Heart left ventricle (tissue), 16 donors: Measurements from ENCODE around the gene IL17RC. TPM values are rescaled to one million over a fixed set of nuclear protein-coding genes. Genes with fewer than 3 reads are reported as not detected.

Experiments used
- ATAC-seq, 4 donors: fragments of 200-7000 bp; cut with Tn5 transposase; one replicate each; pipeline ENCODE4 v1.9.1; 2020 to 2022; ENCODE audit warnings: moderate library complexity in 4 of 4, mild to moderate bottlenecking in 3 of 4, moderate number of reproducible peaks in 1 of 4
- DNase-seq, 5 donors: peaks; one replicate each; pipeline ENCODE4 v3.0.0-alpha.2; 2020
- H3K27ac ChIP-seq, 12 donors: fragments of 200-600 bp; sonication (generic) in 4 of 12; one replicate each; pipeline versions ENCODE4 v1.5.0 to v1.8.0; 2016 to 2022; ENCODE audit warnings: mild to moderate bottlenecking in 2 of 12
- H3K27me3 ChIP-seq, 9 donors: fragments of 200-600 bp; sonication (generic) in 2 of 9; one replicate each; pipeline versions ENCODE4 v1.5.1 to v1.8.0; 2016 to 2022; ENCODE audit warnings: mild to moderate bottlenecking in 3 of 9
- H3K36me3 ChIP-seq, 9 donors: fragments of 200-600 bp; sonication (generic) in 2 of 9; one replicate each; pipeline versions ENCODE4 v1.5.0 to v1.8.0; 2018 to 2022; ENCODE audit warnings: mild to moderate bottlenecking in 2 of 9
- H3K4me1 ChIP-seq, 12 donors: fragments of 200-600 bp; sonication (generic) in 4 of 12; one replicate each; pipeline versions ENCODE4 v1.5.0 to v1.8.0; 2016 to 2022; ENCODE audit warnings: mild to moderate bottlenecking in 3 of 12
- H3K4me3 ChIP-seq, 12 donors: fragments of 200-600 bp; sonication (generic) in 4 of 12; one replicate each; pipeline versions ENCODE4 v1.5.0 to v1.8.0; 2017 to 2022; ENCODE audit warnings: mild to moderate bottlenecking in 9 of 12, moderate library complexity in 4 of 12
- H3K9me3 ChIP-seq, 12 donors: fragments of 200-600 bp; sonication (generic) in 4 of 12; one replicate each; pipeline versions ENCODE4 v1.5.0 to v1.8.0; 2016 to 2022; ENCODE audit warnings: mild to moderate bottlenecking in 1 of 12
- POLR2A ChIP-seq, 2 donors: fragments of 450-650 bp; IDR thresholded peaks; one replicate each; pipeline ENCODE4 v1.6.1; 2017; ENCODE audit warnings: antibody characterized with exemption in 2 of 2, mild to moderate bottlenecking in 2 of 2, moderate library complexity in 2 of 2
- WGBS, 4 donors: extraction: QIAGEN DNeasy Blood & Tissue Kit in 2 of 4; methylation state at CpG; one replicate each; pipeline versions ENCODE4 v1.1.5 to v1.1.7; 2013 to 2018; 5-methylcytosine and 5-hydroxymethylcytosine counted together
- intact Hi-C, 10 donors: fragments of 100-400 bp; cut with DNase I; formaldehyde crosslinking; loops; one replicate each; pipeline versions ENCODE4 v1.11.1 to v1.14.2; 2022
- polyA plus RNA-seq, 2 donors: library from polyadenylated mRNA; stranded (reverse); fragments of 200-250 nt; gene quantifications; one replicate each; pipeline ENCODE4 v1.2.3, GENCODE V29; 2013
- total RNA-seq, 9 donors: library from RNA; depleted of rRNA in 2 of 9; stranded (reverse); fragments of >200 nt in 2 of 9; fragmentation: NEBNext Ultra II Directional in 3 of 9; extraction: Animal tissue kit (Norgen Biotek cat#: 25700) in 3 of 9; gene quantifications; one replicate each; pipeline versions ENCODE4 v1.1.0 to v1.2.4, GENCODE V29; 2016 to 2023
- TF ChIP-seq, protein P1 (sequence below), 12 donors: fragments of 200-600 bp; sonication (generic) in 4 of 12; IDR thresholded peaks; one replicate each; pipeline versions ENCODE4 v1.5.0 to v1.8.0; 2018 to 2022; ENCODE audit warnings: antibody characterized with exemption in 12 of 12, mild to moderate bottlenecking in 5 of 12
- donor health status: ischemic (EF 13 %, LVEDD 7.1; RV severe dilation, severe dysfunction).
- donor health status: healthy with polysubstance abuse.
- donor health status: DM: no; HTN: yes; CAD: no.
- donor health status: DM: no; HTN: no; CAD: no.
- donor health status: ischemic (EF 25% LVEDD 6.9; RV normal size, moderate dysfunction).
- donor health status: ischemic (EF 25% LVEDD 5.7; RV mildly dilated, moderate dysfunction).
- donor health status: healthy.
- donor health status: DM: yes; HTN: yes; CAD: no.
- donor health status: ischemic (EF 35%, LVEDD 5.7; RV mildly dilated, moderate dysfunction).
- donor health status: nonischemic (EF 11% LVEDD 7.7; RV severe dilation, severe dysfunction).
- donor health status: DM: yes; HTN: yes; CAD: no.
- donor health status: PGD.
- donor health status: ischemic (EF 29% LVEDD 5.4; RV normal size, mild dysfunction).
- donor health status: nonischemic (EF 23%, LVEDD 6.1; RV moderate dilation, normal function).

The IL17RC gene
- total and polyA plus RNA-seq, 11 donors, result 20.6 to 45.3 (median 30.9) TPM

DNA sequence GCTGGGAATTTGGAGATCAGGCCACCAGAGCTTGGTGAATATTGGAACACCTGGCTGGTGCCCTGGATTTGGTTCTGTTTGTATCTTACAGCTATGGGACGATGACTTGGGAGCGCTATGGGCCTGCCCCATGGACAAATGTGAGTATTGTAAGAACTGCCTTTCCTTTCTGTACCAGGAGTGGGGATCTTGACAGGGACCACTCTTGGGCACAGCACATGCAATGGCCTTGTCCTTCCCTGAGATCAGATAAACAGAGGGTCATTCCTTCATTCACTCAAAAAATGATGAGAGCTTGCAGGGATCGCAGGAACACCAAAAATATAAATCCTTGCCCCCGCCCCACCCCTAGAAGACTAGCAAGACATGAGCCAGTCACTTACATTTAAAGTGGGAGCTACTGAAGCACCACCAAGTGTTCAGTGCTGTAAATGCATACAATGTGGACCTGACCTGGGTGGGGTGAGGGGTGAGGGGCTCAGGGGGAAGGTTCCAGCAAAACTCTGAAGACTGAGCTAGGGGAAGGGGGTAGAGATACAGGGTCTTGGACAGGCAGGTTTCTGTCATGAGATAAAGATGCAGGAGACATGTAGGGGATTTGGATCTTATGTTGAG is 14.0 kb downstream of the IL17RC start:
- 94 to 97% (median 96%) methylated on average over 4 of the region's 4 CpGs for WGBS, 4 donors
- Histone ChIP-seq H3K36me3 (peaks cover 0 to 50% (median 31%) of the 10 kb centered on the region in 9 donors), H3K4me1 (peaks cover 7 to 34% (median 23%) of the 10 kb centered on the region in 12 donors), H3K4me3 (no peak overlapping the region), H3K9me3 (no peaks in the 10 kb centered on the region), H3K27ac (no peak overlapping the region), H3K27me3 (no peaks in the 10 kb centered on the region)
- TF ChIP-seq POLR2A (IDR thresholded peaks at IDR 0.05), result no peak
- TF ChIP-seq, protein P1, sequence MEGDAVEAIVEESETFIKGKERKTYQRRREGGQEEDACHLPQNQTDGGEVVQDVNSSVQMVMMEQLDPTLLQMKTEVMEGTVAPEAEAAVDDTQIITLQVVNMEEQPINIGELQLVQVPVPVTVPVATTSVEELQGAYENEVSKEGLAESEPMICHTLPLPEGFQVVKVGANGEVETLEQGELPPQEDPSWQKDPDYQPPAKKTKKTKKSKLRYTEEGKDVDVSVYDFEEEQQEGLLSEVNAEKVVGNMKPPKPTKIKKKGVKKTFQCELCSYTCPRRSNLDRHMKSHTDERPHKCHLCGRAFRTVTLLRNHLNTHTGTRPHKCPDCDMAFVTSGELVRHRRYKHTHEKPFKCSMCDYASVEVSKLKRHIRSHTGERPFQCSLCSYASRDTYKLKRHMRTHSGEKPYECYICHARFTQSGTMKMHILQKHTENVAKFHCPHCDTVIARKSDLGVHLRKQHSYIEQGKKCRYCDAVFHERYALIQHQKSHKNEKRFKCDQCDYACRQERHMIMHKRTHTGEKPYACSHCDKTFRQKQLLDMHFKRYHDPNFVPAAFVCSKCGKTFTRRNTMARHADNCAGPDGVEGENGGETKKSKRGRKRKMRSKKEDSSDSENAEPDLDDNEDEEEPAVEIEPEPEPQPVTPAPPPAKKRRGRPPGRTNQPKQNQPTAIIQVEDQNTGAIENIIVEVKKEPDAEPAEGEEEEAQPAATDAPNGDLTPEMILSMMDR (IDR thresholded peaks at IDR 0.05), result no peak
- intact Hi-C loops, result loop anchor here in 3 of 10 donors (5.0 to 10.0 kb wide), 3 partner anchors 81 to 296 kb away; no protein-coding TSS in a partner anchor
- ATAC-seq, result no peak
- peak in 1 of 5 donors; percentile 5 for DNase-seq

DNA sequence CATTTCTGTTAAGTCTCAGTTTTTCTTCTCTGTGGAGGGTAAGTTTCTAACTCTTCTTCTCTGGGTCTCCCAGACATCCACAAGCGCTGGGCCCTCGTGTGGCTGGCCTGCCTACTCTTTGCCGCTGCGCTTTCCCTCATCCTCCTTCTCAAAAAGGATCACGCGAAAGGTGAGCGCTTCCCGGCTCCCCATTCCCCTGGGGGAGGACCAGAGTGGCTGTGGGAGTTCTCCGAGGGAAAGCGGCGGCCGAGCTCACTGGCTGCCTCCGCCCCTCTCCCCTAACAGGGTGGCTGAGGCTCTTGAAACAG is 15.6 kb downstream of the IL17RC start:
- ATAC-seq (no peak), DNase-seq (no peak)
- no peaks in the 10 kb centered on the region for H3K9me3 ChIP-seq
- H3K4me1 ChIP-seq, result peaks cover 7 to 40% (median 23%) of the 10 kb centered on the region in 12 donors
- H3K27ac ChIP-seq, result peak overlapping the region; percentile 74 to 98 (median 93)
- peak overlapping the region in 11 of 12 donors; percentile 56 to 92 (median 76) for H3K4me3 ChIP-seq
- intact Hi-C loops, result loop anchor here in 4 of 10 donors (2.0 to 10.0 kb wide), 5 partner anchors 16 to 295 kb away; partner anchors contain the start of gene IL17RC (in 1 of the 4)
- 5 to 11% (median 8%) methylated on average over 12 to 13 of the region's 13 CpGs for WGBS, 4 donors
- TF ChIP-seq, protein P1 (IDR thresholded peaks at IDR 0.05), result no peak
- peak in 1 of 2 donors; percentile 18 for TF ChIP-seq POLR2A (IDR thresholded peaks at IDR 0.05)
- peaks cover 0 to 55% (median 32%) of the 10 kb centered on the region in 9 donors for H3K36me3 ChIP-seq
- H3K27me3 ChIP-seq, result no peaks in the 10 kb centered on the region

DNA sequence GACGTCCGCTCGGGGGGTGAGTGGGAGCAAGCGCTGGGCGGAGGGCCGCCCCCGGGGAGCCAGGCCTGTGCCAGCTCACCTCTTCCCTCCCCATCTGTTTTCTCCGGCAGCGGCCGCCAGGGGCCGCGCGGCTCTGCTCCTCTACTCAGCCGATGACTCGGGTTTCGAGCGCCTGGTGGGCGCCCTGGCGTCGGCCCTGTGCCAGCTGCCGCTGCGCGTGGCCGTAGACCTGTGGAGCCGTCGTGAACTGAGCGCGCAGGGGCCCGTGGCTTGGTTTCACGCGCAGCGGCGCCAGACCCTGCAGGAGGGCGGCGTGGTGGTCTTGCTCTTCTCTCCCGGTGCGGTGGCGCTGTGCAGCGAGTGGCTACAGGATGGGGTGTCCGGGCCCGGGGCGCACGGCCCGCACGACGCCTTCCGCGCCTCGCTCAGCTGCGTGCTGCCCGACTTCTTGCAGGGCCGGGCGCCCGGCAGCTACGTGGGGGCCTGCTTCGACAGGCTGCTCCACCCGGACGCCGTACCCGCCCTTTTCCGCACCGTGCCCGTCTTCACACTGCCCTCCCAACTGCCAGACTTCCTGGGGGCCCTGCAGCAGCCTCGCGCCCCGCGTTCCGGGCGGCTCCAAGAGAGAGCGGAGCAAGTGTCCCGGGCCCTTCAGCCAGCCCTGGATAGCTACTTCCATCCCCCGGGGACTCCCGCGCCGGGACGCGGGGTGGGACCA is 16.1 kb downstream of the IL17RC start:
- intact Hi-C loops, result loop anchor here in 5 of 10 donors (1.0 to 10.0 kb wide), 7 partner anchors 16 to 294 kb away; partner anchors contain the start of genes IL17RC (in 1 of the 5) and JAGN1 (in 1 of the 5)
- 0 to 1% (median 0%) methylated on average over 14 to 77 of the region's 77 CpGs for WGBS, 4 donors
- Histone ChIP-seq H3K36me3 (peaks cover 0 to 55% (median 36%) of the 10 kb centered on the region in 9 donors), H3K27me3 (no peaks in the 10 kb centered on the region), H3K4me1 (peaks cover 7 to 40% (median 23%) of the 10 kb centered on the region in 12 donors), H3K9me3 (no peaks in the 10 kb centered on the region), H3K27ac (peak overlapping the region; percentile 74 to 98 (median 93)), H3K4me3 (peak overlapping the region; percentile 35 to 92 (median 74))
- DNase-seq (peak; percentile 80 to 91 (median 85)), ATAC-seq (peak; percentile 41 to 86 (median 78))
- TF ChIP-seq, protein P1 (IDR thresholded peaks at IDR 0.05), result peak; percentile 48 to 84 (median 66)
- peak in 1 of 2 donors; percentile 5 for TF ChIP-seq POLR2A (IDR thresholded peaks at IDR 0.05)
